Fibroblast of upper back skin (primary cell): ENCODE results near the gene SMIM29.
A peak's percentile ranks its signal among the peaks of the same experiment; 100 is the strongest.

ENCODE experiments used
- DNase-seq: peaks from one replicate; pipeline ENCODE4 v3.0.0-alpha.2; 2013

SMIM29 gene

GRCh38 chr6:34223956-34224940 lies 24.6 kb downstream of the SMIM29 start:
- DNase-seq = peak; percentile 92

DNA sequence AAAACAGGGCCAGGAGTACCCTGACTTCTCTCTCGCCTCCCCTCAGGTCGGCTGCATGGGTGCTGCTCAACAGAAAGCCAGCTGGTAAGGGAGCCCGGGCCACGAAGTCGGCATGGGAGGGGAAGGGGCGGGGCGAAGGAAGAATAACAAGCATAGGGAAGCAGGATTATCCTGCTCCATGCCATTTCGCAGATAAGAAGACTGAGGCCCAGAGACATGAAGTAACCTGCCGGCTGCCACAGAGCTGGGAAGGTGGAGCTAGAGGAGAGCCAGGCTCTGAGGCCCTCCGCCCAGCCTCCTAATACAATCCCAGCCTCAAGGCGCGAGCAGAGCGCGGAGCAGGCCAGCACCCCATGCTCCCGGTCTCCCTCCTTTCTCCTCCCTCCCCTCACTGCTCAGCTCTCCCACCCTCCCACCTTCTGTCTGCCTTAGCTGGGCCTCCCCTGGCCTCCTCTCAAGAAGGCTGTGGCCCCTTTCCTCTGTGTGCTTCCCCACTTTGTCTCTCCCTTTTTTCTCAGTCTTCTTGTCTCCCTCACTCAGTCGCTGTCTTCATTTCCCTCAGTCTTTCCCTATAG lies 25.3 kb downstream of the SMIM29 start:
- DNase-seq = no peak

DNA sequence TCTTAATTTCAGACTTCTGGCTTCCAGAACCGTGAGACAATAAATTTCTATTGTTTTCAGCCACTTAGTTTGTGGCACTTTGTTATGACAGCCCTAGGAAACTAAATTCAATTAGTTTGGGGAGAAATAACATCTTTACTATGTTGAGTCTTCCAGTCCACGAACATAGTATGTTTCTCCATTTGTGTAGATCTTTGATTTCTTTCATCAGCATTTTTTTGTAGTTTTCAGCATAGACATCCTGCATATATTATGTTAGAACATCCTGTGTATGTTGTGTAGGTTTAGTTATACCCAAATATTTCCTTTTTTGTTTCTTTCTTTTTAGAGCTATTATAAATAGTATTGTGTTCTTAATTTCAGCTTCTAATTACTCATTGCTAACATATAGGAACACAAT lies 30.1 kb downstream of the SMIM29 start:
- DNase-seq = no peak

DNA sequence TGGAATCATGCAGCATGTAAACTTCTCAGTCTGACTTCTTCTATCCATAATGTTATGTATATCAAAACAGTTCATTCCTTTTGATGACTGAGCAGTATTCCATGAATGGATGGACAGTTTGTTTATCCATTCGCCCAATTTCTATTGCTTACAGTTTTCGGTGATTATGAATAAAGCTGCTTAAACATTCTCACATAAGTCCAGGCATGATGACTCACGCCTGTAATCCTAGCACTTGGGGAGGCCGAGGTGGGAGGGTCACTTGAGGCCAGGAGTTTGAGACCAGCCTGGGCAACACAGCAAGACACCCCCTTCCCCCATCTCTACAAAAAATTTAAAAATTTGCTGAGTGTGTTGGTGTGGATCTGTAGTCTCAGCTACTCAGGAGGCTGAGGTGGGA lies 35.0 kb downstream of the SMIM29 start:
- no peak for DNase-seq

DNA sequence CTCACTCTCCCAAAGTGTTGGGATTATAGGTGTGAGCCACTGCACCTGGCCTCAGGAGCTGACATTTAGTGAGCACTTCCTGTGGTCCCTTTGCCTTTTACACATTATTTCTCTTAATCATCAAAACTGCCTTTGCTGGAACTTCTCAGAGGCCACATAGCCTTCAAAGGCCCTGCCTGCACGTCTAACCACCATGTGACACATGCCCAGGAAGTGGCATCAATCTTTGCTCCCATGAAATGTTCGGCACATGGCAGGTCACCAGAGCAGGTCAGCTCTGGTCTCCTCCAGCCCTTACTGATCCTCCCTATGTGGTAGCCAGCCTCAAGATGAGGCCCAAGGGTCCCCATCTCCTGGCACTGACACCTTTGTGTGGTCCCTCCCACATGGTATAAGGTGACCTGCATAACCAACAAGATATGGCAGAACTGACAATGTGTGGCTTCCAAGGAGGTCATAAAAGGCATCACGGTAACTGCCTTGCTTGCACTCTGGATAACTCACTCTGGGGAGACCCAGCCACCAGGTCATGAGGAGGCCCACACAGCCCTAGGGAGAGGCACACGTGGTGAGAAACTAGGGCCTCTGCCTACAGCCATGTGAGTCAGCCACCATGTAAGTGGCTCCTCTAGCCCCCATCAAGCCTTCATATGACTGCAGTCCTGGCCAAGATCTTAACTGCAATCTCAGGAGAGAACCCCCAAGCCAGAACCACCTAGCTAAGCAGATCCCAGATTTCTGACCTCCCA lies 40.9 kb downstream of the SMIM29 start:
- no peak for DNase-seq

DNA sequence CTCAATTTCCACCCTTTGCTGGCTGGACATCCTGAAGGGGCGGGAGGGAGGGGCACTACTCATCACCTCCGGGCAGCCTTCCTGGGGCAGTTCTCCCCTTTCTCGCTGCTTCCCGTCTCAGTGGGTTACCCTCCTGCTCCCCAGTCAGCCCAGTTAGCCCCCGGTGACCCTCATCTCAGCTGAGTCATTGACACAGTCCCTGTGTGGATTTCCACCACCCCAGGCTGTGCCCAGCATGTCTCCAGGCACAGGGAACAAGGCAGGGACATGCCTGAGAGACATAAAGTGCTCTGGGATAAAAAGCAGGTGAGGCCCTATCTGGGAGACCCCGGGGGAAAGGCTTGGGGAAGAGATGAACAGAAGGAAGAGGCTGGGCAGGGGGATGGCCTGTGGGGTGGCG lies 42.1 kb downstream of the SMIM29 start:
- DNase-seq = no peak

DNA sequence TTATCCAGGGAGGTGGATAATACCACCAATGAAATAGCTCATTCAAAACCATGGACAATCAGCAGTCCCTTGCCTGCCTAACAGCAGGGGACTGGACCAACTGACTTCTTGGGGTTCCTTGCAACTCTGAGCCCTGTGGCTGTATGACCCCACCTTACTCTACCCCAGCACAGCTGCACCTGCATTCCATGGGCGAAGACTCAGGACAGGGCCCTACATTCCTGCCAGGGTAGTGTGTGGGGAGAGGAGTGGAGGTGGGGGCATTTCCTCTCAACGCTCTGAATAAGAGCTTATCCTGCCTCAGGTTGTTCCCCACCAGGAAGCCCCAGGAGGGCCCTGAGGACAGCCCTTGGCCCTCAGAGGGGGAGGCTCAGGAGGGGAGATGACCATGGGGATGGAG lies 42.9 kb downstream of the SMIM29 start:
- DNase-seq = no peak

GRCh38 chr6:34205466-34205865 lies 43.3 kb downstream of the SMIM29 start:
- no peak for DNase-seq

GRCh38 chr6:34204693-34205092 lies 44.1 kb downstream of the SMIM29 start:
- no peak for DNase-seq

- no peak for DNase-seq
Observed at GRCh38 chr6:34202329-34203201, 46.2 kb downstream of the SMIM29 start.

DNA sequence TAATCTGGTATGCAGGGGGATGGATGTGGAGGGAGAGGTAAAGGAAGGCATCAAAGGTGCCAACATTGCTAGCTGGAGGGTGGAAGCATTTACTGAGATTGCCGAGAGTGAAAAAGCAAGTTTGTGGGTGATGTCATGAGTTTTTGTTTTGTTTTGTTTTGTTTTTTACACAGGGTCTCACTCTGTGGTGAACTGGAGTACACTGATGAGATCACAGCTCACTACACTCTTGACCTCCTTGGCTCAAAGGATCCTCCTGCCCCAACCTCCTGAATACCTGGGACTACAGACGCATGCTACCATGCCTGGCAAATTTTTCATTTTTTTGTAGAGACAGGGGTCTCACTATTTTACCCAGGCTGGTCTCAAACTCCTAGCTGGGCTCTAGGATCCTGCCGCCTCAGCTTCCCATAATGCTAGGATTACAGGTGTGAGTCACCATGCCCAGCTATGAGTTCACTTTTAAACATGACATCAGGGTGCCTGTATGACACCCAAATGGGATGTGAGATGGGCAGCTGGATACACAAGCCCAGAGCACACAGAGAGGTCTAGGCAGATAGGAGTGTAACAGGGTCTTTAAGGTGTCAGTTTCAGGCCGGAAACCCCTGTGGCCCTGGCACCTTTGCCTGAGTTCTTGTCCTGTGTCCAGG lies 47.2 kb downstream of the SMIM29 start:
- no peak for DNase-seq

- DNase-seq = no peak
Observed at GRCh38 chr6:34200340-34200971, 48.4 kb downstream of the SMIM29 start.

DNA sequence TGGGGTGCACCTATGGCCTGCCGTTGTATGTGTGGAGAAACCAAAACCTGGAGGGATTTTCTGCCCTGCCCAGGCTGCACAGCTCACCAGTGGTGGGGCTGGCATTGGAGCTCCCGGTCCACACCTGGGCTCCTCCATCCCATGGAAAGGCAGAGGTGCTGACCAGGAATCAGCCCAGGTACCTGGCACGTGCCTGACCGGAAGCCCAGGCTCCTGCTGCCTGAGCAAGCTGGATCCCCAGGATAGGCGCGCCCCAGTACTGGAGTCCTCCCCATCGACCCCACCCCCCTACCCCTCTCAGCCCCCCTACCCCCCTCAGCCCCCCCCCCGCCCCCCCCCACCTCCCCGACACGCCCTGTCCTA lies 52.0 kb downstream of the SMIM29 start:
- no peak for DNase-seq
